GM23338 (cell line): Measurements from ENCODE around the gene ANO10. TPM values are rescaled to one million over a fixed set of nuclear protein-coding genes. Genes with fewer than 3 reads are reported as not detected.

ENCODE experiments used
- ATAC-seq: fragments of 200-7000 bp; cut with Tn5 transposase; 3 replicates; pipeline ENCODE4 v1.9.1; 2020
- DNase-seq: peaks from one replicate; pipeline ENCODE4 v3.0.0-alpha.2; 2015; ENCODE audit warnings: low spot score
- H2AFZ ChIP-seq: fragments of 200-600 bp; sonication (generic); 2 replicates; pipeline ENCODE4 v1.8.0; 2016; ENCODE audit warnings: antibody characterized with exemption, mild to moderate bottlenecking, moderate library complexity
- H3F3A ChIP-seq: fragments of 200-600 bp; sonication (generic); replicated peaks from 2 replicates; pipeline ENCODE4 v1.8.0; 2017; ENCODE audit warnings: antibody characterized with exemption, mixed run types, low read depth
- H3K27ac ChIP-seq: fragments of 200-600 bp; sonication (generic); 2 replicates; pipeline ENCODE4 v1.6.1; 2016; ENCODE audit warnings: low read depth
- H3K27me3 ChIP-seq: fragments of 200-600 bp; sonication (generic); 2 replicates; pipeline ENCODE4 v1.8.0; 2016; ENCODE audit warnings: mild to moderate bottlenecking, mixed run types, moderate library complexity; ENCODE audit not compliant: insufficient read depth
- H3K36me3 ChIP-seq: fragments of 200-600 bp; sonication (generic); 2 replicates; pipeline ENCODE4 v1.8.0; 2016; ENCODE audit warnings: mild to moderate bottlenecking; ENCODE audit not compliant: insufficient read depth
- H3K4me1 ChIP-seq: fragments of 200-600 bp; sonication (generic); 2 replicates; pipeline ENCODE4 v1.8.0; 2016; ENCODE audit warnings: mild to moderate bottlenecking, moderate library complexity; ENCODE audit not compliant: insufficient read depth
- H3K4me2 ChIP-seq: fragments of 200-600 bp; sonication (generic); 2 replicates; pipeline ENCODE4 v1.7.1; 2017; ENCODE audit warnings: mixed run types
- H3K4me3 ChIP-seq: fragments of 200-600 bp; sonication (generic); 2 replicates; pipeline ENCODE4 v1.6.1; 2016; ENCODE audit warnings: mixed run types
- H3K79me2 ChIP-seq: fragments of 200-600 bp; sonication (generic); replicated peaks from 2 replicates; pipeline ENCODE4 v1.8.0; 2017; ENCODE audit warnings: mild to moderate bottlenecking; ENCODE audit not compliant: insufficient read depth
- H3K9me2 ChIP-seq: fragments of 200-600 bp; sonication (generic); 2 replicates; pipeline ENCODE4 v1.8.0; 2017; ENCODE audit not compliant: insufficient read depth
- H4K20me1 ChIP-seq: fragments of 200-600 bp; sonication (generic); replicated peaks from 2 replicates; pipeline ENCODE4 v1.8.0; 2017; ENCODE audit warnings: mild to moderate bottlenecking; ENCODE audit not compliant: insufficient read depth
- H3K27ac Mint-ChIP-seq: 2 replicates; pipeline ENCODE4 v1.8.0; 2020; ENCODE audit warnings: inconsistent platforms, mild to moderate bottlenecking, moderate library complexity, mixed read lengths
- H3K27me3 Mint-ChIP-seq: 3 replicates; pipeline ENCODE4 v1.8.0; 2022; ENCODE audit warnings: low read depth, mild to moderate bottlenecking, moderate library complexity, mixed read lengths, inconsistent platforms; ENCODE audit not compliant: insufficient read depth, poor library complexity
- H3K36me3 Mint-ChIP-seq: 3 replicates; pipeline ENCODE4 v1.8.0; 2021; ENCODE audit warnings: low read depth, mild to moderate bottlenecking, inconsistent platforms, moderate library complexity, mixed read lengths
- H3K4me1 Mint-ChIP-seq: 3 replicates; pipeline ENCODE4 v1.8.0; 2020; ENCODE audit warnings: mild to moderate bottlenecking, inconsistent platforms, mixed read lengths
- H3K4me3 Mint-ChIP-seq: 3 replicates; pipeline ENCODE4 v1.8.0; 2021; ENCODE audit warnings: moderate library complexity, mild to moderate bottlenecking, inconsistent platforms, mixed read lengths
- H3K9me3 Mint-ChIP-seq: 3 replicates; pipeline ENCODE4 v1.8.0; 2020; ENCODE audit warnings: moderate library complexity, mild to moderate bottlenecking, inconsistent platforms, mixed read lengths
- CREB1 ChIP-seq: fragments of 250-450 bp; sonication (Bioruptor Pico); IDR thresholded peaks from 2 replicates; pipeline ENCODE4 v1.5.0; 2020; ENCODE audit warnings: low read depth, mild to moderate bottlenecking, moderate library complexity
- EZH2 ChIP-seq: fragments of 200-600 bp; sonication (generic); IDR thresholded peaks from one replicate; pipeline ENCODE4 v1.8.0; 2017; ENCODE audit warnings: antibody characterized with exemption, mild to moderate bottlenecking, low read depth; ENCODE audit not compliant: unreplicated experiment
- EZH2phosphoT487 ChIP-seq: fragments of 200-600 bp; sonication (generic); IDR thresholded peaks from one replicate; pipeline ENCODE4 v1.8.1; 2018; ENCODE audit warnings: antibody characterized with exemption; ENCODE audit not compliant: unreplicated experiment
- JUNB ChIP-seq: IDR thresholded peaks from one replicate; pipeline ENCODE4 v1.6.1; 2016; ENCODE audit warnings: antibody characterized with exemption; ENCODE audit not compliant: unreplicated experiment
- NANOG ChIP-seq: IDR thresholded peaks from 2 replicates; pipeline ENCODE4 v1.6.1; 2016; ENCODE audit warnings: antibody characterized with exemption, borderline replicate concordance
- POLR2AphosphoS5 ChIP-seq: IDR thresholded peaks from 2 replicates; pipeline ENCODE4 v1.6.1; 2016; ENCODE audit warnings: antibody characterized with exemption, low read depth
- STAT1 ChIP-seq: IDR thresholded peaks from one replicate; pipeline ENCODE4 v1.6.1; 2016; ENCODE audit warnings: antibody characterized with exemption; ENCODE audit not compliant: unreplicated experiment
- ZNF114 ChIP-seq: fragments of 250-450 bp; sonication (Bioruptor Pico); IDR thresholded peaks from 2 replicates; pipeline ENCODE4 v1.5.0; 2020; ENCODE audit warnings: mild to moderate bottlenecking, moderate library complexity
- ZNF331 ChIP-seq: fragments of 250-450 bp; sonication (Bioruptor Pico); IDR thresholded peaks from 2 replicates; pipeline ENCODE4 v1.5.0; 2020; ENCODE audit warnings: low read depth, mild to moderate bottlenecking, moderate library complexity
- polyA plus RNA-seq: library from polyadenylated mRNA; unstranded; fragments of >200 nt; fragmentation: Nextera tagmentation; extraction: Ambion mirVana; gene quantifications from 2 replicates; pipeline ENCODE4 v1.2.1, GENCODE V29; 2016
- total RNA-seq: library from RNA; depleted of rRNA; stranded (reverse); fragments of >200 nt; shearing (Covaris generic); gene quantifications from 2 replicates; pipeline ENCODE4 v1.2.3, GENCODE V29; 2014
- TF ChIP-seq, protein P1 (sequence below): fragments of 250-450 bp; sonication (Bioruptor Pico); IDR thresholded peaks from 2 replicates; pipeline ENCODE4 v1.5.0; 2020; ENCODE audit warnings: mild to moderate bottlenecking, moderate library complexity
- TF ChIP-seq, protein P2 (sequence below): IDR thresholded peaks from one replicate; pipeline ENCODE4 v1.6.1; 2018; ENCODE audit warnings: antibody characterized with exemption; ENCODE audit not compliant: unreplicated experiment

The ANO10 gene
- total and polyA plus RNA-seq, 2 experiments from 2014 or later: 29.2 to 48.1 TPM

DNA sequence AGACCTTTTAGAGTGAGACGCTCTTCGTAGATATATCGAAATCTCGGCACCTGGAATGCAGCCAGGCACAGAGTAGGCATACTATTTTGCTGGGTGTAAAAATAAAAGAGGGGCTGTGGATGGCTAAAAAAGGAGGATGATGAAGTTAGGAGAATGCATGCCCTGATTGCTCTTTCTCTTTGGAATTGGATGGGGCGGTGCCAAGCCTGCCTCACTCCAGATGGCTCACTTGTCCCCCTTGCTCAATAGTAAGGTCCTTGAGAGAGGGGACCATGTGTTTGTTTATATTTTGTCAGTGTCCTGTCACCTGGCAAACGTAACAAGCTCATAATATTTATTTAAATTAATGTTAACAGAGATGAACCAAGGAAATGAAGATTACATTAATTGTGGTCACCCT, 302.4 kb downstream of the ANO10 start:
- DNase-seq (no peak), ATAC-seq (no peak)
- TF ChIP-seq JUNB: no peak
- TF ChIP-seq ZNF114: no peak
- TF ChIP-seq POLR2AphosphoS5: no peak
- no peak for TF ChIP-seq EZH2phosphoT487
- Histone ChIP-seq H3K27me3 (no peaks in the 10 kb centered on the region), H4K20me1 (no peaks in the 10 kb centered on the region), H3F3A (no peaks in the 10 kb centered on the region), H3K79me2 (peaks cover 20% of the 10 kb centered on the region), H3K4me3 (no peak overlapping the region), H3K27ac (no peak overlapping the region), H3K36me3 (no peaks in the 10 kb centered on the region), H3K4me1 (peaks cover 18% of the 10 kb centered on the region), H2AFZ (no peak overlapping the region), H3K4me2 (no peak overlapping the region), H3K9me2 (no peaks in the 10 kb centered on the region)
- Mint-ChIP-seq H3K27ac (no peak overlapping the region), H3K4me1 (peaks cover 33% of the 10 kb centered on the region), H3K36me3 (peaks cover 6% of the 10 kb centered on the region; the same call in 2 of the 3 replicates), H3K4me3 (no peak overlapping the region), H3K9me3 (no peaks in the 10 kb centered on the region), H3K27me3 (no peaks in the 10 kb centered on the region)

DNA sequence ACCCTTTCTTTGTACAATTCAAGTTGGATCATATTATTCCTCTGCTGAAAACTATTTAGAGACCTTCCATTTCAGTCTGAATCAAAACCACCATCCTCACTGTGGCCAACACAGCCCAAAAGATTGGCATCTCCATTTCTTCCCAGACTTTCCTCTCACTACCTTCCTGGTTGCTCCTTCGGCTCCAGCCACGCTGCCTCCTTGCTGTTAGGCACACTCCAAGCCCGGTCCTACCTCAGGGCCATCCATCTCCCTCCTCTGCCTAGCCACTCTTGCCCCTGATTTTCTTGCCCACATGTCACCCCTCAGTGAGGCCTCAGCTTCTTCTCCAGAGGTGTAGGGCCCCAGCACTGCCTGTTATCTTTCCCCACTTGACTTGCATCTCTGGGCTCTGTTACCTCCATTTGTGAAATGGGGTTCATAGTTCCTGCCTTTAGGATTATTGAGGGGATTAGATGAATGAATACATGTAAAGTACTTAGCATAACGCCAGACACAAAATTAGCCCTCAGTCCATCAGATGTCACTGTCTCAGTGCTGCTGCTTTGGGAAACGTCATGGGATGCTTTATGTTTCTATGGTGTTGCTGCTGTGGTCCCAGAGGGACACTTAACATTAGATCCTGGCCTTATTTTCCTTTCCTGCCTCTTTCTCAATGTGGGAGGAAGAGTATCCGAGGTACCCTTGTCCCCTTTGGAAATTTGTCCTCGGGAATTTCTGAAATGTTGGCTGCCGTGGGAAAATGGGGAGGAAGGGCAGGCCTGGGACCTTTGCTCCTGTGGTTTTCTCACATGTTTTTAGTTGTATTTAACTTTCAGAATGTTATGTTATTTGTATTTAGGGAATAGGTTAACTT, 304.1 kb downstream of the ANO10 start:
- no peak overlapping the region for H3K4me3 Mint-ChIP-seq
- H3K4me1 Mint-ChIP-seq: peaks cover 33% of the 10 kb centered on the region
- peaks cover 13% of the 10 kb centered on the region; the same call in 1 of the 2 replicates for H3K79me2 ChIP-seq
- H2AFZ ChIP-seq: no peak overlapping the region
- peak; percentile 49 for ATAC-seq
- no peaks in the 10 kb centered on the region for H3K36me3 ChIP-seq
- no peak overlapping the region for H3K4me2 ChIP-seq
- H3K9me2 ChIP-seq: no peaks in the 10 kb centered on the region
- H3K4me1 ChIP-seq: peaks cover 18% of the 10 kb centered on the region
- peak overlapping the region; percentile 21; the same call in 1 of the 2 replicates for H3K27ac ChIP-seq
- H3F3A ChIP-seq: no peaks in the 10 kb centered on the region
- no peaks in the 10 kb centered on the region for H4K20me1 ChIP-seq
- no peaks in the 10 kb centered on the region for H3K9me3 Mint-ChIP-seq
- no peak overlapping the region for H3K4me3 ChIP-seq
- no peaks in the 10 kb centered on the region for H3K27me3 ChIP-seq
- peak; percentile 41 for DNase-seq
- peaks cover 2% of the 10 kb centered on the region; the same call in 1 of the 3 replicates for H3K36me3 Mint-ChIP-seq
- peak overlapping the region; percentile 86 for H3K27ac Mint-ChIP-seq
- H3K27me3 Mint-ChIP-seq: no peaks in the 10 kb centered on the region
- TF ChIP-seq ZNF114 (no peak), STAT1 (no peak), EZH2 (no peak), NANOG (no peak), POLR2AphosphoS5 (no peak), EZH2phosphoT487 (no peak), JUNB (no peak), ZNF331 (no peak), CREB1 (CRISPR knock-in tag) (no peak)
- TF ChIP-seq, protein P1, sequence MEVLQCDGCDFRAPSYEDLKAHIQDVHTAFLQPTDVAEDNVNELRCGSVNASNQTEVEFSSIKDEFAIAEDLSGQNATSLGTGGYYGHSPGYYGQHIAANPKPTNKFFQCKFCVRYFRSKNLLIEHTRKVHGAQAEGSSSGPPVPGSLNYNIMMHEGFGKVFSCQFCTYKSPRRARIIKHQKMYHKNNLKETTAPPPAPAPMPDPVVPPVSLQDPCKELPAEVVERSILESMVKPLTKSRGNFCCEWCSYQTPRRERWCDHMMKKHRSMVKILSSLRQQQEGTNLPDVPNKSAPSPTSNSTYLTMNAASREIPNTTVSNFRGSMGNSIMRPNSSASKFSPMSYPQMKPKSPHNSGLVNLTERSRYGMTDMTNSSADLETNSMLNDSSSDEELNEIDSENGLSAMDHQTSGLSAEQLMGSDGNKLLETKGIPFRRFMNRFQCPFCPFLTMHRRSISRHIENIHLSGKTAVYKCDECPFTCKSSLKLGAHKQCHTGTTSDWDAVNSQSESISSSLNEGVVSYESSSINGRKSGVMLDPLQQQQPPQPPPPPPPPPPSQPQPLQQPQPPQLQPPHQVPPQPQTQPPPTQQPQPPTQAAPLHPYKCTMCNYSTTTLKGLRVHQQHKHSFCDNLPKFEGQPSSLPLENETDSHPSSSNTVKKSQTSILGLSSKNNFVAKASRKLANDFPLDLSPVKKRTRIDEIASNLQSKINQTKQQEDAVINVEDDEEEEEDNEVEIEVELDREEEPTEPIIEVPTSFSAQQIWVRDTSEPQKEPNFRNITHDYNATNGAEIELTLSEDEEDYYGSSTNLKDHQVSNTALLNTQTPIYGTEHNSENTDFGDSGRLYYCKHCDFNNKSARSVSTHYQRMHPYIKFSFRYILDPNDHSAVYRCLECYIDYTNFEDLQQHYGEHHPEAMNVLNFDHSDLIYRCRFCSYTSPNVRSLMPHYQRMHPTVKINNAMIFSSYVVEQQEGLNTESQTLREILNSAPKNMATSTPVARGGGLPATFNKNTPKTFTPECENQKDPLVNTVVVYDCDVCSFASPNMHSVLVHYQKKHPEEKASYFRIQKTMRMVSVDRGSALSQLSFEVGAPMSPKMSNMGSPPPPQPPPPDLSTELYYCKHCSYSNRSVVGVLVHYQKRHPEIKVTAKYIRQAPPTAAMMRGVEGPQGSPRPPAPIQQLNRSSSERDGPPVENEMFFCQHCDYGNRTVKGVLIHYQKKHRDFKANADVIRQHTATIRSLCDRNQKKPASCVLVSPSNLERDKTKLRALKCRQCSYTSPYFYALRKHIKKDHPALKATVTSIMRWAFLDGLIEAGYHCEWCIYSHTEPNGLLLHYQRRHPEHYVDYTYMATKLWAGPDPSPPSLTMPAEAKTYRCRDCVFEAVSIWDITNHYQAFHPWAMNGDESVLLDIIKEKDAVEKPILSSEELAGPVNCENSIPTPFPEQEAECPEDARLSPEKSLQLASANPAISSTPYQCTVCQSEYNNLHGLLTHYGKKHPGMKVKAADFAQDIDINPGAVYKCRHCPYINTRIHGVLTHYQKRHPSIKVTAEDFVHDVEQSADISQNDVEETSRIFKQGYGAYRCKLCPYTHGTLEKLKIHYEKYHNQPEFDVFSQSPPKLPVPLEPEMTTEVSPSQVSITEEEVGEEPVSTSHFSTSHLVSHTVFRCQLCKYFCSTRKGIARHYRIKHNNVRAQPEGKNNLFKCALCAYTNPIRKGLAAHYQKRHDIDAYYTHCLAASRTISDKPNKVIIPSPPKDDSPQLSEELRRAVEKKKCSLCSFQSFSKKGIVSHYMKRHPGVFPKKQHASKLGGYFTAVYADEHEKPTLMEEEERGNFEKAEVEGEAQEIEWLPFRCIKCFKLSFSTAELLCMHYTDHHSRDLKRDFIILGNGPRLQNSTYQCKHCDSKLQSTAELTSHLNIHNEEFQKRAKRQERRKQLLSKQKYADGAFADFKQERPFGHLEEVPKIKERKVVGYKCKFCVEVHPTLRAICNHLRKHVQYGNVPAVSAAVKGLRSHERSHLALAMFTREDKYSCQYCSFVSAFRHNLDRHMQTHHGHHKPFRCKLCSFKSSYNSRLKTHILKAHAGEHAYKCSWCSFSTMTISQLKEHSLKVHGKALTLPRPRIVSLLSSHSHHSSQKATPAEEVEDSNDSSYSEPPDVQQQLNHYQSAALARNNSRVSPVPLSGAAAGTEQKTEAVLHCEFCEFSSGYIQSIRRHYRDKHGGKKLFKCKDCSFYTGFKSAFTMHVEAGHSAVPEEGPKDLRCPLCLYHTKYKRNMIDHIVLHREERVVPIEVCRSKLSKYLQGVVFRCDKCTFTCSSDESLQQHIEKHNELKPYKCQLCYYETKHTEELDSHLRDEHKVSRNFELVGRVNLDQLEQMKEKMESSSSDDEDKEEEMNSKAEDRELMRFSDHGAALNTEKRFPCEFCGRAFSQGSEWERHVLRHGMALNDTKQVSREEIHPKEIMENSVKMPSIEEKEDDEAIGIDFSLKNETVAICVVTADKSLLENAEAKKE (CRISPR knock-in tag): no peak
- TF ChIP-seq, protein P2, sequence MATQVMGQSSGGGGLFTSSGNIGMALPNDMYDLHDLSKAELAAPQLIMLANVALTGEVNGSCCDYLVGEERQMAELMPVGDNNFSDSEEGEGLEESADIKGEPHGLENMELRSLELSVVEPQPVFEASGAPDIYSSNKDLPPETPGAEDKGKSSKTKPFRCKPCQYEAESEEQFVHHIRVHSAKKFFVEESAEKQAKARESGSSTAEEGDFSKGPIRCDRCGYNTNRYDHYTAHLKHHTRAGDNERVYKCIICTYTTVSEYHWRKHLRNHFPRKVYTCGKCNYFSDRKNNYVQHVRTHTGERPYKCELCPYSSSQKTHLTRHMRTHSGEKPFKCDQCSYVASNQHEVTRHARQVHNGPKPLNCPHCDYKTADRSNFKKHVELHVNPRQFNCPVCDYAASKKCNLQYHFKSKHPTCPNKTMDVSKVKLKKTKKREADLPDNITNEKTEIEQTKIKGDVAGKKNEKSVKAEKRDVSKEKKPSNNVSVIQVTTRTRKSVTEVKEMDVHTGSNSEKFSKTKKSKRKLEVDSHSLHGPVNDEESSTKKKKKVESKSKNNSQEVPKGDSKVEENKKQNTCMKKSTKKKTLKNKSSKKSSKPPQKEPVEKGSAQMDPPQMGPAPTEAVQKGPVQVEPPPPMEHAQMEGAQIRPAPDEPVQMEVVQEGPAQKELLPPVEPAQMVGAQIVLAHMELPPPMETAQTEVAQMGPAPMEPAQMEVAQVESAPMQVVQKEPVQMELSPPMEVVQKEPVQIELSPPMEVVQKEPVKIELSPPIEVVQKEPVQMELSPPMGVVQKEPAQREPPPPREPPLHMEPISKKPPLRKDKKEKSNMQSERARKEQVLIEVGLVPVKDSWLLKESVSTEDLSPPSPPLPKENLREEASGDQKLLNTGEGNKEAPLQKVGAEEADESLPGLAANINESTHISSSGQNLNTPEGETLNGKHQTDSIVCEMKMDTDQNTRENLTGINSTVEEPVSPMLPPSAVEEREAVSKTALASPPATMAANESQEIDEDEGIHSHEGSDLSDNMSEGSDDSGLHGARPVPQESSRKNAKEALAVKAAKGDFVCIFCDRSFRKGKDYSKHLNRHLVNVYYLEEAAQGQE: no peak
